ENCODE data around the gene UBXN7. TPM values are rescaled to one million over a fixed set of nuclear protein-coding genes. Genes with fewer than 3 reads are reported as not detected.

UBXN7 gene
- total RNA-seq, 1 experiment from 2014 or later: 46.1 TPM

- TF ChIP-seq CTCF (IDR thresholded peaks at IDR 0.05; ENCODE audit: unreplicated experiment): no peak
- DNase-seq: no peak
- H3K27ac Mint-ChIP-seq (ENCODE audit: unreplicated experiment): no peak overlapping the region
- intact Hi-C loops (cut with micrococcal nuclease; ENCODE audit: unreplicated experiment): no loop called here
- H3K9me3 Mint-ChIP-seq (ENCODE audit: low read depth, unreplicated experiment): no peaks in the 10 kb centered on the region
- peaks cover 9% of the 10 kb centered on the region for H3K36me3 Mint-ChIP-seq (ENCODE audit: insufficient read depth, unreplicated experiment)
- BruUV-seq (replicated peaks): no TSS peak
- H3K4me1 Mint-ChIP-seq (ENCODE audit: low read depth, unreplicated experiment): peaks cover 17% of the 10 kb centered on the region
- no peak overlapping the region for H3K4me3 Mint-ChIP-seq (ENCODE audit: low read depth, unreplicated experiment)
- CTCF ChIA-PET: interaction anchor here (0.6 kb wide), 1 partner anchor 25 kb away, joined by 4 read pairs; no protein-coding TSS in a partner anchor
- no peaks in the 10 kb centered on the region for H3K27me3 Mint-ChIP-seq (ENCODE audit: unreplicated experiment)
These were observed 91.1 kb downstream of the UBXN7 start for GRCh38 chr3:196341137-196341536.

GRCh38 chr3:196340466-196340865, 91.8 kb downstream of the UBXN7 start:
- no peak for DNase-seq
- no peak overlapping the region for H3K4me3 Mint-ChIP-seq (ENCODE audit: low read depth, unreplicated experiment)
- no peaks in the 10 kb centered on the region for H3K27me3 Mint-ChIP-seq (ENCODE audit: unreplicated experiment)
- H3K27ac Mint-ChIP-seq (ENCODE audit: unreplicated experiment): no peak overlapping the region
- intact Hi-C loops (cut with micrococcal nuclease; ENCODE audit: unreplicated experiment): no loop called here
- peaks cover 3% of the 10 kb centered on the region for H3K36me3 Mint-ChIP-seq (ENCODE audit: insufficient read depth, unreplicated experiment)
- no peak for TF ChIP-seq CTCF (IDR thresholded peaks at IDR 0.05; ENCODE audit: unreplicated experiment)
- H3K4me1 Mint-ChIP-seq (ENCODE audit: low read depth, unreplicated experiment): peaks cover 17% of the 10 kb centered on the region
- no TSS peak for BruUV-seq (replicated peaks)
- H3K9me3 Mint-ChIP-seq (ENCODE audit: low read depth, unreplicated experiment): no peaks in the 10 kb centered on the region
- CTCF ChIA-PET: no interaction called here

GRCh38 chr3:196339493-196340254, 92.6 kb downstream of the UBXN7 start:
- no peak for TF ChIP-seq CTCF (IDR thresholded peaks at IDR 0.05; ENCODE audit: unreplicated experiment)
- intact Hi-C loops (cut with micrococcal nuclease; ENCODE audit: unreplicated experiment): no loop called here
- Mint-ChIP-seq H3K27ac (ENCODE audit: unreplicated experiment) (no peak overlapping the region), H3K4me1 (ENCODE audit: low read depth, unreplicated experiment) (peaks cover 17% of the 10 kb centered on the region), H3K9me3 (ENCODE audit: low read depth, unreplicated experiment) (no peaks in the 10 kb centered on the region), H3K36me3 (ENCODE audit: insufficient read depth, unreplicated experiment) (no peaks in the 10 kb centered on the region), H3K27me3 (ENCODE audit: unreplicated experiment) (no peaks in the 10 kb centered on the region), H3K4me3 (ENCODE audit: low read depth, unreplicated experiment) (no peak overlapping the region)
- no TSS peak for BruUV-seq (replicated peaks)
- CTCF ChIA-PET: interaction anchor here (0.7 kb wide), 1 partner anchor 20 kb away, joined by 4 read pairs; no protein-coding TSS in a partner anchor
- DNase-seq: peak; percentile 29

- H3K4me3 Mint-ChIP-seq (ENCODE audit: low read depth, unreplicated experiment): peak overlapping the region; percentile 3
- no TSS peak for BruUV-seq (replicated peaks)
- intact Hi-C loops (cut with micrococcal nuclease; ENCODE audit: unreplicated experiment): no loop called here
These were observed 93.2 kb downstream of the UBXN7 start for GRCh38 chr3:196339044-196339443.

More at GRCh38 chr3:196339044-196339443, 93.2 kb downstream of the UBXN7 start:
- CTCF ChIA-PET: interaction anchor here (0.7 kb wide), 1 partner anchor 20 kb away, joined by 4 read pairs; no protein-coding TSS in a partner anchor
- Mint-ChIP-seq H3K36me3 (ENCODE audit: insufficient read depth, unreplicated experiment) (no peaks in the 10 kb centered on the region), H3K27me3 (ENCODE audit: unreplicated experiment) (no peaks in the 10 kb centered on the region), H3K27ac (ENCODE audit: unreplicated experiment) (peak overlapping the region; percentile 5), H3K4me1 (ENCODE audit: low read depth, unreplicated experiment) (peaks cover 17% of the 10 kb centered on the region), H3K9me3 (ENCODE audit: low read depth, unreplicated experiment) (no peaks in the 10 kb centered on the region)
- TF ChIP-seq CTCF (IDR thresholded peaks at IDR 0.05; ENCODE audit: unreplicated experiment): no peak
- no peak for DNase-seq
